GM12891 (cell line): ENCODE data around the gene CNIH2.

Experiments
- PAX5 ChIP-seq: IDR thresholded peaks from 2 replicates; pipeline ENCODE4 v1.6.1; 2011; ENCODE audit warnings: low read length, moderate library complexity, mild to moderate bottlenecking; ENCODE audit not compliant: insufficient read depth, severe bottlenecking
- POLR2A ChIP-seq: IDR thresholded peaks from 2 replicates; pipeline ENCODE4 v1.6.1; 2011; ENCODE audit warnings: low read depth, low read length, control low read depth
- POLR2AphosphoS5 ChIP-seq: IDR thresholded peaks from 2 replicates; pipeline ENCODE4 v1.6.1; 2011; ENCODE audit warnings: low read depth, low read length, control low read depth
- TAF1 ChIP-seq: IDR thresholded peaks from 2 replicates; pipeline ENCODE4 v1.6.1; 2011; ENCODE audit warnings: low read depth, low read length, control low read depth

DNA sequence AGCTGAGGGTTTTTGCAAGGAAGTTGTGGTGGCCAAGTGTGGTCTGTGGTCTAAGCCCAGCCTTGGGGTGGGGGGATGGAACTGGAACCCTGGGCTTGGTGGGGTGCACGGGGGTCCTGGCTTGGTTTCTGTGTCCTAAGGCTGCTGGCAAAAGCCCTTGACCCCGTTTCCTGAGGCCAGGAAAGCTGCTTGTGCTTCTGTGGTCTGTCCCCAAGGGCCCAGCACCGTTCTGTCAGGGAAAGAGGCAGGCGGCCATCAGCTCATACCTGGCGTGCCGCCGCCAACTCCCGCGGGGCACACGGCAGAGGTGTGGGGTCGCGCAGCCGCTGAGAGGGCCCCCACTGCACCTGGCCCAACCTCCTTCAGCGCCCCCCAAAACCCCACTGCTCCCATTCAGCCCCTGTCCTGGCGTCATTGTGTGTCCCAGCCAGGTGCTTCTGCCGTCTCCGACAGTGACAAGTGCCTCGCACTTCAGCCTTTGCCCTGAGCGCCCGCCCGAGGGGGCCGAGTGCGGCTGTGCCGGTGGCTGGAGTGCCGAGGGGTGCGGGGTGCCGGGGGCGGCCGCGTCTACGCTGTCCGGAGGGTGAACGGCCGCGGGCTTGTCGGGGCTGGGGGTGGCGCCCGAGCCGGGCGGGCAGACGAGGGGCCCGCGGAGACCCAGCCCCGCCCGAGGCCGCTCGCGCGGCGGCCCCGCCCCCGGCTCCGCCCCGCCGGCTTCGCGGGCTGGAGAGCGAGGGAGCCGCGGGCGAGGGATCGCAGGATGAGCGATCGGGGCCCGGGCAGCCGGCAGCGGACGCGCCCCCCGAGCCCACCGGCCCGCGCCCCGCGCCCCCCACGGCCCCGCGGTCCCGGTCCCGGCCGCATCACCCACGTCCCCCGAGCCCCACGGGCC, at the start of gene CNIH2:
- TF ChIP-seq PAX5 (no peak), POLR2A (no peak; the same call in 1 of the 2 replicates), TAF1 (no peak), POLR2AphosphoS5 (peak; percentile 57; the same call in 1 of the 2 replicates)
